HCT116 (cell line): ENCODE results near the gene SLC9A9. TPM values are rescaled to one million over a fixed set of nuclear protein-coding genes. Genes with fewer than 3 reads are reported as not detected.

Source experiments
- ATAC-seq: fragments of 200-7000 bp; cut with Tn5 transposase; 2 replicates; pipeline ENCODE4 v1.9.1; 2020; ENCODE audit warnings: mild to moderate bottlenecking, moderate library complexity
- BruUV-seq: library from RNA; stranded (reverse); fragments of 400-500 nt; replicated peaks from 2 replicates; lab custom pipeline; 2021; lab: Mats Ljungman, UMichigan
- CTCF ChIA-PET: fragments of 300-600 bp; sonication (Branson Sonifier 250); formaldehyde crosslinking; loops from one replicate; lab custom pipeline; 2021; ENCODE audit warnings: antibody characterized with exemption; lab: Charles Lee
- POLR2A ChIA-PET: fragments of 300-600, 350-600 bp; sonication (Branson Sonifier 250); formaldehyde crosslinking; loops from one replicate; lab custom pipeline; 2021; ENCODE audit warnings: antibody characterized with exemption; lab: Charles Lee
- RAD21 ChIA-PET, 2 experiments: fragments of 300-600 bp; sonication (Branson Sonifier 250); formaldehyde crosslinking; loops; one replicate each; lab custom pipeline; 2023; ENCODE audit warnings: low total read pairs in 2 of 2; ENCODE audit not compliant: uncharacterized antibody in 2 of 2, unreplicated experiment in 2 of 2, low non-redundant PET in 1 of 2; lab: Charles Lee
- DNase-seq: peaks from one replicate; pipeline ENCODE4 v3.0.0-alpha.2; 2010; ENCODE audit warnings: low read depth, low spot score
- H2AFZ ChIP-seq: fragments of 200-600 bp; shearing (Covaris generic), sonication (generic); 2 replicates; pipeline ENCODE4 v1.6.1; 2017; ENCODE audit warnings: low read depth, mixed run types, mixed read lengths, antibody characterized with exemption, low read length; ENCODE audit not compliant: poor library complexity, severe bottlenecking
- H3K27ac ChIP-seq: 2 replicates; pipeline ENCODE4 v1.5.1; 2012; ENCODE audit warnings: low read depth, low read length
- H3K27me3 ChIP-seq: fragments of 200-600 bp; sonication (generic); 2 replicates; pipeline ENCODE4 v1.6.1; 2016; ENCODE audit warnings: mixed run types, low read length, mixed read lengths; ENCODE audit not compliant: insufficient read depth
- H3K36me3 ChIP-seq, 2 experiments: fragments of 200-500 bp in 1 of 2; fragments of 200-600 bp in 1 of 2; sonication (Bioruptor generic) in 1 of 2; sonication (generic) in 1 of 2; 2 replicates each; pipeline versions ENCODE4 v1.5.1 to v1.6.1; 2014 to 2016; ENCODE audit warnings: low read length in 2 of 2, inconsistent platforms in 1 of 2, mixed read lengths in 1 of 2, mixed run types in 1 of 2; ENCODE audit not compliant: insufficient read depth in 2 of 2, control insufficient read depth in 1 of 2
- H3K4me1 ChIP-seq, 2 experiments: fragments of 200-600 bp in 1 of 2; sonication (generic) in 1 of 2; 2 replicates each; pipeline versions ENCODE4 v1.5.1 to v1.6.1; 2012 to 2017; ENCODE audit warnings: low read length in 2 of 2, inconsistent platforms in 1 of 2, mild to moderate bottlenecking in 1 of 2, mixed read lengths in 1 of 2, mixed run types in 1 of 2, moderate library complexity in 1 of 2; ENCODE audit not compliant: insufficient read depth in 2 of 2, control insufficient read depth in 1 of 2
- H3K4me2 ChIP-seq: fragments of 200-600 bp; sonication (generic); 2 replicates; pipeline ENCODE4 v1.6.1; 2017; ENCODE audit warnings: mixed run types, low read length, mixed read lengths
- H3K4me3 ChIP-seq, 2 experiments: fragments of 200-600 bp in 1 of 2; sonication (generic) in 1 of 2; replicated peaks in 1 of 2; 2 replicates each; pipeline ENCODE4 v1.5.1; 2011 to 2016; ENCODE audit warnings: low read length in 2 of 2, control low read depth in 1 of 2, low read depth in 1 of 2, mild to moderate bottlenecking in 1 of 2, mixed read lengths in 1 of 2, mixed run types in 1 of 2
- H3K79me2 ChIP-seq: fragments of 200-600 bp; sonication (generic); 2 replicates; pipeline ENCODE4 v1.6.1; 2017; ENCODE audit warnings: mild to moderate bottlenecking, mixed run types, low read length, moderate library complexity, mixed read lengths; ENCODE audit not compliant: insufficient read depth
- H3K9ac ChIP-seq: fragments of 200-600 bp; sonication (generic); 2 replicates; pipeline ENCODE4 v1.6.1; 2016; ENCODE audit warnings: low read length, mixed read lengths
- H3K9me2 ChIP-seq: fragments of 200-600 bp; sonication (generic), shearing (Covaris generic); 2 replicates; pipeline ENCODE4 v1.6.1; 2017; ENCODE audit warnings: mixed run types, mild to moderate bottlenecking, moderate library complexity; ENCODE audit not compliant: insufficient read depth
- H3K9me3 ChIP-seq, 2 experiments: fragments of 200-500 bp in 1 of 2; fragments of 200-600 bp in 1 of 2; sonication (Bioruptor generic) in 1 of 2; sonication (generic) in 1 of 2; 2 replicates each; pipeline ENCODE4 v1.6.1; 2014 to 2017; ENCODE audit warnings: low read length in 2 of 2, mixed read lengths in 2 of 2, inconsistent platforms in 1 of 2, low read depth in 1 of 2, mild to moderate bottlenecking in 1 of 2, mixed run types in 1 of 2, moderate library complexity in 1 of 2; ENCODE audit not compliant: control insufficient read depth in 1 of 2, insufficient read depth in 1 of 2
- H4K20me1 ChIP-seq: fragments of 200-600 bp; sonication (generic), shearing (Covaris generic); 2 replicates; pipeline ENCODE4 v1.6.1; 2017; ENCODE audit warnings: mixed run types, mild to moderate bottlenecking, moderate library complexity; ENCODE audit not compliant: insufficient read depth
- CBX3 ChIP-seq: IDR thresholded peaks from 2 replicates; pipeline ENCODE4 v1.6.1; 2012; ENCODE audit warnings: low read depth
- CEBPB ChIP-seq: IDR thresholded peaks from 2 replicates; pipeline ENCODE4 v1.6.1; 2012; ENCODE audit warnings: low read depth
- EGR1 ChIP-seq: IDR thresholded peaks from 2 replicates; pipeline ENCODE4 v1.6.1; 2012; ENCODE audit warnings: low read depth
- ELF1 ChIP-seq: IDR thresholded peaks from 2 replicates; pipeline ENCODE4 v1.6.1; 2012; ENCODE audit warnings: low read depth, borderline replicate concordance
- EZH2 ChIP-seq: fragments of 200-600 bp; sonication (generic); IDR thresholded peaks from 2 replicates; pipeline ENCODE4 v1.6.1; 2017; ENCODE audit warnings: antibody characterized with exemption, mixed run types
- FOSL1 ChIP-seq: IDR thresholded peaks from 2 replicates; pipeline ENCODE4 v1.6.1; 2012; ENCODE audit warnings: low read depth
- JUND ChIP-seq: IDR thresholded peaks from 2 replicates; pipeline ENCODE4 v1.6.1; 2012
- POLR2AphosphoS5 ChIP-seq: IDR thresholded peaks from 2 replicates; pipeline ENCODE4 v1.6.1; 2011; ENCODE audit warnings: mild to moderate bottlenecking, low read depth, low read length, moderate library complexity
- RAD21 ChIP-seq: IDR thresholded peaks from 2 replicates; pipeline ENCODE4 v1.6.1; 2012; ENCODE audit warnings: low read depth, mild to moderate bottlenecking
- TCF7L2 ChIP-seq: IDR thresholded peaks from 2 replicates; pipeline ENCODE4 v1.7.0; 2011; ENCODE audit warnings: borderline replicate concordance, inconsistent platforms; ENCODE audit not compliant: insufficient read depth, insufficient read length; ENCODE audit errors: extremely low read depth
- YY1 ChIP-seq: IDR thresholded peaks from 2 replicates; pipeline ENCODE4 v1.6.1; 2011; ENCODE audit warnings: low read length, low read depth, moderate library complexity, mild to moderate bottlenecking; ENCODE audit not compliant: insufficient replicate concordance; ENCODE audit errors: extremely low read depth
- ZFX ChIP-seq: fragments of 450-650 bp; IDR thresholded peaks from 2 replicates; pipeline ENCODE4 v1.6.1; 2017
- ZNF274 ChIP-seq: fragments of 200-500 bp; sonication (Bioruptor generic); IDR thresholded peaks from 2 replicates; pipeline ENCODE4 v1.6.1; 2014; ENCODE audit warnings: mild to moderate bottlenecking, low read depth, low read length, inconsistent platforms
- intact Hi-C: fragments of 100-400 bp; cut with micrococcal nuclease; formaldehyde crosslinking; loops from 2 replicates; pipeline ENCODE4 v1.10.0; 2022
- total RNA-seq: library from RNA; stranded (reverse); gene quantifications from one replicate; pipeline ENCODE4 v1.2.1, GENCODE V29; 2021; ENCODE audit not compliant: unreplicated experiment
- TF ChIP-seq, protein P1 (sequence below): IDR thresholded peaks from 2 replicates; pipeline ENCODE4 v1.6.1; 2012
- TF ChIP-seq, protein P2 (sequence below): IDR thresholded peaks from 2 replicates; pipeline ENCODE4 v1.6.1; 2011; ENCODE audit warnings: mild to moderate bottlenecking, low read length, moderate library complexity; ENCODE audit not compliant: insufficient replicate concordance; ENCODE audit errors: extremely low read depth
- TF ChIP-seq, protein P3 (sequence below), 3 experiments: fragments of 200-600 bp in 1 of 3; sonication (generic) in 1 of 3; IDR thresholded peaks in 2 of 3; conservative IDR thresholded peaks in 1 of 3; 2 replicates each; pipeline ENCODE4 v1.5.1; 2012 to 2017; ENCODE audit warnings: low read depth in 2 of 3, low read length in 2 of 3, antibody characterized with exemption in 1 of 3, borderline replicate concordance in 1 of 3, control low read depth in 1 of 3, mild to moderate bottlenecking in 1 of 3, mixed read lengths in 1 of 3, mixed run types in 1 of 3, moderate library complexity in 1 of 3; ENCODE audit not compliant: insufficient read depth in 1 of 3

Gene SLC9A9
- total RNA-seq, 1 experiment from 2014 or later = 0.20 TPM

DNA sequence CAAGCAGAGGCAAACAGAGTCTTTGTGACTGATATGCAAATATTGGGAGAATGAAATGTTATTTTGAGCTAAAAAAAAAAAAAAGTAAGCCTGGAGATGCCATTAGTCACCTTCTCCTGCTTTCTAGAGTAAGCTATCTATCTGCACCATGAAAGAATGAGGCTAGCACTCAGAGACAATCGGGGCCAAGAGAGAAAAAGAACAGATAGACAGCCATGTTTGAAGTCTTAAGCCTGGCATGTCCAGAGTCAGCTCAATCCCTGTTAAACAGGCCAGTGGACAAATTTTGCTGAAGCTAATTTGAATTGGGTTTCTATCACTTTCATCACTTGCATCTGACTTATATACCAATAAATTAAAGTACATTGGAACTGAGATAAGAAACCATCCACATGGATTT is 204.4 kb downstream of the SLC9A9 start:
- Histone ChIP-seq H3K9me2 (no peaks in the 10 kb centered on the region), H3K9me3 (no peaks in the 10 kb centered on the region), H3K9ac (no peak overlapping the region), H4K20me1 (no peaks in the 10 kb centered on the region), H2AFZ (no peak overlapping the region), H3K36me3 (no peaks in the 10 kb centered on the region), H3K4me3 (no peak overlapping the region), H3K27ac (no peak overlapping the region), H3K79me2 (no peaks in the 10 kb centered on the region), H3K4me2 (no peak overlapping the region), H3K27me3 (no peaks in the 10 kb centered on the region), H3K4me1 (no peaks in the 10 kb centered on the region)
- ChIA-PET RAD21 (interaction anchor here in 1 of 2 experiments (0.7 kb wide), 1 partner anchor 493 kb away, joined by 3 read pairs; no protein-coding TSS in a partner anchor), POLR2A (no interaction called here), CTCF (interaction anchor here (0.8 to 2.0 kb wide), 4 partner anchors 31 to 603 kb away, joined by 3 to 7 read pairs (median 3); no protein-coding TSS in a partner anchor)
- BruUV-seq = no TSS peak
- ATAC-seq = no peak
- DNase-seq = no peak
- no peak for TF ChIP-seq FOSL1
- TF ChIP-seq, protein P1, sequence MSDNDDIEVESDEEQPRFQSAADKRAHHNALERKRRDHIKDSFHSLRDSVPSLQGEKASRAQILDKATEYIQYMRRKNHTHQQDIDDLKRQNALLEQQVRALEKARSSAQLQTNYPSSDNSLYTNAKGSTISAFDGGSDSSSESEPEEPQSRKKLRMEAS = no peak
- no peak for TF ChIP-seq TCF7L2
- no peak for TF ChIP-seq JUND
- intact Hi-C loops = loop anchor here (2.0 to 10.0 kb wide), 3 partner anchors 211 to 579 kb away; no protein-coding TSS in a partner anchor

DNA sequence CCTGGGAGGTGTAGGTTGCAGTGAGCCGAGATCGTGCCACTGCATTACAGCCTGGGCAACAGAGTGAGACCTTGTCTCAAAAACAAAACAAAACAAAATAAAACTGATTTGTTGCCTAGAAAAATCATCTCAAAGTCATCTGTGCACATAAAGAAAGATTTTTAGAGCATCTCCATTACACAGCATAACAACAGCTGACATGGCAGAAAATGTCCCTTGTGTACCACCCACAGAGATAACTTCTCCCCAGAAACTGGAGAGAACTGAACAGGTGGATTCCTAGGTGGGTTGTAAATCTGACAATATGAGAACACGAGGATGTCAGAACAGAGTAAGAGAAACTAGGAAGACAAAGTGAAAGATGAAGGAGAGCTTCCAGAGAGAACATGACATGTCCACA is 207.5 kb downstream of the SLC9A9 start:
- Histone ChIP-seq H3K9me2 (no peaks in the 10 kb centered on the region), H3K36me3 (no peaks in the 10 kb centered on the region), H3K79me2 (no peaks in the 10 kb centered on the region), H3K4me3 (no peak overlapping the region), H2AFZ (no peak overlapping the region), H4K20me1 (no peaks in the 10 kb centered on the region), H3K9me3 (no peaks in the 10 kb centered on the region; a peak in 1 of 4 replicates), H3K4me2 (no peak overlapping the region), H3K27ac (no peak overlapping the region), H3K27me3 (no peaks in the 10 kb centered on the region), H3K4me1 (no peaks in the 10 kb centered on the region), H3K9ac (no peak overlapping the region)
- intact Hi-C loops = loop anchor here (10.0 kb wide), 1 partner anchor 576 kb away; no protein-coding TSS in a partner anchor
- ATAC-seq = no peak
- CTCF ChIA-PET = no interaction called here
- RAD21 ChIA-PET = no interaction called here
- no peak for DNase-seq
- POLR2A ChIA-PET = no interaction called here
- no TSS peak for BruUV-seq
- no peak for TF ChIP-seq RAD21
- no peak for TF ChIP-seq CEBPB
- no peak for TF ChIP-seq ELF1
- TF ChIP-seq JUND = no peak
- TF ChIP-seq TCF7L2 = no peak
- no peak for TF ChIP-seq ZNF274
- TF ChIP-seq, protein P1 = no peak
- no peak for TF ChIP-seq EZH2
- TF ChIP-seq, protein P2, sequence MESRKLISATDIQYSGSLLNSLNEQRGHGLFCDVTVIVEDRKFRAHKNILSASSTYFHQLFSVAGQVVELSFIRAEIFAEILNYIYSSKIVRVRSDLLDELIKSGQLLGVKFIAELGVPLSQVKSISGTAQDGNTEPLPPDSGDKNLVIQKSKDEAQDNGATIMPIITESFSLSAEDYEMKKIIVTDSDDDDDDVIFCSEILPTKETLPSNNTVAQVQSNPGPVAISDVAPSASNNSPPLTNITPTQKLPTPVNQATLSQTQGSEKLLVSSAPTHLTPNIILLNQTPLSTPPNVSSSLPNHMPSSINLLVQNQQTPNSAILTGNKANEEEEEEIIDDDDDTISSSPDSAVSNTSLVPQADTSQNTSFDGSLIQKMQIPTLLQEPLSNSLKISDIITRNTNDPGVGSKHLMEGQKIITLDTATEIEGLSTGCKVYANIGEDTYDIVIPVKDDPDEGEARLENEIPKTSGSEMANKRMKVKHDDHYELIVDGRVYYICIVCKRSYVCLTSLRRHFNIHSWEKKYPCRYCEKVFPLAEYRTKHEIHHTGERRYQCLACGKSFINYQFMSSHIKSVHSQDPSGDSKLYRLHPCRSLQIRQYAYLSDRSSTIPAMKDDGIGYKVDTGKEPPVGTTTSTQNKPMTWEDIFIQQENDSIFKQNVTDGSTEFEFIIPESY = no peak
- no peak for TF ChIP-seq EGR1
- TF ChIP-seq, protein P3, sequence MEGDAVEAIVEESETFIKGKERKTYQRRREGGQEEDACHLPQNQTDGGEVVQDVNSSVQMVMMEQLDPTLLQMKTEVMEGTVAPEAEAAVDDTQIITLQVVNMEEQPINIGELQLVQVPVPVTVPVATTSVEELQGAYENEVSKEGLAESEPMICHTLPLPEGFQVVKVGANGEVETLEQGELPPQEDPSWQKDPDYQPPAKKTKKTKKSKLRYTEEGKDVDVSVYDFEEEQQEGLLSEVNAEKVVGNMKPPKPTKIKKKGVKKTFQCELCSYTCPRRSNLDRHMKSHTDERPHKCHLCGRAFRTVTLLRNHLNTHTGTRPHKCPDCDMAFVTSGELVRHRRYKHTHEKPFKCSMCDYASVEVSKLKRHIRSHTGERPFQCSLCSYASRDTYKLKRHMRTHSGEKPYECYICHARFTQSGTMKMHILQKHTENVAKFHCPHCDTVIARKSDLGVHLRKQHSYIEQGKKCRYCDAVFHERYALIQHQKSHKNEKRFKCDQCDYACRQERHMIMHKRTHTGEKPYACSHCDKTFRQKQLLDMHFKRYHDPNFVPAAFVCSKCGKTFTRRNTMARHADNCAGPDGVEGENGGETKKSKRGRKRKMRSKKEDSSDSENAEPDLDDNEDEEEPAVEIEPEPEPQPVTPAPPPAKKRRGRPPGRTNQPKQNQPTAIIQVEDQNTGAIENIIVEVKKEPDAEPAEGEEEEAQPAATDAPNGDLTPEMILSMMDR (IDR thresholded peaks at IDR 0.05 in 2 of 3, conservative IDR thresholded peaks at IDR 0.05 in 1 of 3; ENCODE audit: borderline replicate concordance in 1 of 3, insufficient read depth in 1 of 3, low read depth in 2 of 3, low read length in 2 of 3) = no peak
- no peak for TF ChIP-seq YY1
- no peak for TF ChIP-seq POLR2AphosphoS5
- no peak for TF ChIP-seq ZFX
- TF ChIP-seq CBX3 = no peak
